Endothelial cell of umbilical vein (primary cell): Measurements from ENCODE around the gene SLC26A6. TPM values are rescaled to one million over a fixed set of nuclear protein-coding genes. Genes with fewer than 3 reads are reported as not detected.
A peak's percentile ranks its signal among the peaks of the same experiment; 100 is the strongest.

Source experiments
- microRNA counts: library from miRNA; unstranded; fragments of <30 nt; microRNA quantifications from one replicate; lab custom pipeline; 2016
- microRNA-seq: library from miRNA; unstranded; fragments of <30 nt; microRNA quantifications from one replicate; pipeline ENCODE4 v1.2.0, GENCODE V29; 2021; ENCODE audit warnings: borderline number of aligned reads, borderline replicate concordance
- polyA plus RNA-seq, 4 experiments: library from polyadenylated mRNA; depleted of rRNA in 3 of 4; stranded (reverse) in 3 of 4; unstranded in 1 of 4; fragments of >200 nt; gene quantifications; 2 replicates each; pipeline versions ENCODE4 v1.2.1 to v1.2.3, GENCODE V29; 2011 to 2012; ENCODE audit warnings: missing spikeins in 1 of 4
- small RNA-seq: library from RNA; depleted of rRNA; stranded (forward); fragments of <200 nt; gene quantifications from one replicate; pipeline ENCODE3, GENCODE V24; 2012; ENCODE audit warnings: low replicate concordance, low read depth; ENCODE audit not compliant: insufficient read depth, insufficient read length
- total RNA-seq: library from RNA; stranded (reverse); gene quantifications from 2 replicates; pipeline ENCODE4 v1.2.3, GENCODE V29; 2021

SLC26A6 gene
- total and polyA plus RNA-seq, 2 donors (not counting 3 experiments of a cell fraction or from before 2014, with no cell fraction given) = 31.0 to 32.2 TPM

MicroRNA genes within 50 kb of the gene (microRNA counts, 767-probe panel; counts per million panel counts)
- microRNA hsa-miR-711 (lab: Ali Mortazavi, UCI) = 723 counts per million, percentile 96 among the panel's probes with 10 or more counts

Small RNA genes lying within 50 kb of the gene (microRNA-seq; reads per million reads assigned to microRNA genes)
- gene MIR4793 (not detected), gene MIR711 (not detected)

Small RNA genes lying within 50 kb of the gene (small RNA-seq; reads per million reads assigned to genes)
- gene AC141002.1 = not detected

Other genes starting within 250 kb of the SLC26A6 start
- 43.0 and 43.1 TPM in 2 replicates for gene PLXNB1, start 205.4 kb downstream of the SLC26A6 start, total RNA-seq
- gene PLXNB1, start 205.4 kb downstream of the SLC26A6 start, polyA plus RNA-seq = 45.2 and 47.5 TPM in 2 replicates
- gene CCDC51, start 195.3 kb downstream of the SLC26A6 start, total RNA-seq = 9.8 and 11.2 TPM in 2 replicates
- gene CCDC51, start 195.3 kb downstream of the SLC26A6 start, polyA plus RNA-seq = 10.1 and 11.3 TPM in 2 replicates
- 306 and 332 TPM in 2 replicates for gene TMA7, start 195.2 kb downstream of the SLC26A6 start, total RNA-seq
- gene TMA7, start 195.2 kb downstream of the SLC26A6 start, polyA plus RNA-seq = 73.0 and 137 TPM in 2 replicates
- gene ATRIP, start 188.7 kb downstream of the SLC26A6 start, total RNA-seq = 12.6 and 14.7 TPM in 2 replicates
- gene ATRIP, start 188.7 kb downstream of the SLC26A6 start, polyA plus RNA-seq = 10.6 and 13.0 TPM in 2 replicates
- 205 and 213 TPM in 2 replicates for gene SHISA5, start 131.3 kb downstream of the SLC26A6 start, total RNA-seq
- 320 and 401 TPM in 2 replicates for gene SHISA5, start 131.3 kb downstream of the SLC26A6 start, polyA plus RNA-seq
- gene PFKFB4, start 78.7 kb downstream of the SLC26A6 start, total RNA-seq = 4.2 and 4.9 TPM in 2 replicates
- gene PFKFB4, start 78.7 kb downstream of the SLC26A6 start, polyA plus RNA-seq = 4.0 and 4.1 TPM in 2 replicates
- gene UCN2, start 71.7 kb downstream of the SLC26A6 start, total RNA-seq = not detected in 2 replicates
- 0.05 and 0.11 TPM in 2 replicates for gene UCN2, start 71.7 kb downstream of the SLC26A6 start, polyA plus RNA-seq
- gene COL7A1, start 40.1 kb downstream of the SLC26A6 start, total RNA-seq = 1.5 and 1.9 TPM in 2 replicates
- gene COL7A1, start 40.1 kb downstream of the SLC26A6 start, polyA plus RNA-seq = 0.55 and 1.1 TPM in 2 replicates
- gene UQCRC1, start 25.8 kb downstream of the SLC26A6 start, total RNA-seq = 184 and 186 TPM in 2 replicates
- 415 and 427 TPM in 2 replicates for gene UQCRC1, start 25.8 kb downstream of the SLC26A6 start, polyA plus RNA-seq
- gene TMEM89, start 13.7 kb downstream of the SLC26A6 start, total RNA-seq = not detected in 2 replicates
- gene TMEM89, start 13.7 kb downstream of the SLC26A6 start, polyA plus RNA-seq = not detected in 2 replicates
- 0.46 and 0.71 TPM in 2 replicates for gene CELSR3, start 27.4 kb upstream of the SLC26A6 start, total RNA-seq
- gene CELSR3, start 27.4 kb upstream of the SLC26A6 start, polyA plus RNA-seq = 0.25 and 0.32 TPM in 2 replicates
- gene NCKIPSD, start 50.5 kb upstream of the SLC26A6 start, total RNA-seq = 12.8 and 13.4 TPM in 2 replicates
- gene NCKIPSD, start 50.5 kb upstream of the SLC26A6 start, polyA plus RNA-seq = 19.1 and 26.2 TPM in 2 replicates
- 72.4 and 81.8 TPM in 2 replicates for gene IP6K2, start 81.8 kb upstream of the SLC26A6 start, total RNA-seq
- 138 and 143 TPM in 2 replicates for gene IP6K2, start 81.8 kb upstream of the SLC26A6 start, polyA plus RNA-seq
- 62.8 and 69.9 TPM in 2 replicates for gene PRKAR2A, start 212.4 kb upstream of the SLC26A6 start, total RNA-seq
- gene PRKAR2A, start 212.4 kb upstream of the SLC26A6 start, polyA plus RNA-seq = 8.6 and 10.5 TPM in 2 replicates